Natural killer cell (primary cell): ENCODE results near the gene HYAL3. TPM values are rescaled to one million over a fixed set of nuclear protein-coding genes. Genes with fewer than 3 reads are reported as not detected.
A peak's percentile ranks its signal among the peaks of the same experiment; 100 is the strongest.

Experiments
- ATAC-seq, 3 donors: fragments of 150-1000 bp in 2 of 3; fragments of 200-7000 bp in 1 of 3; cut with Tn5 transposase; 1 replicate in 1 of 3; 2 replicates in 2 of 3; pipeline ENCODE4 v1.10.0; 2021; ENCODE audit warnings: mild to moderate bottlenecking in 2 of 3, moderate library complexity in 2 of 3
- DNase-seq, 2 donors: peaks; one replicate each; pipeline versions ENCODE4 v3.0.0 to v3.0.0-alpha.2; 2013 to 2021; ENCODE audit warnings: mixed read lengths in 1 of 2
- H3K27ac ChIP-seq: one replicate; pipeline ENCODE4 v1.5.1; 2013; ENCODE audit warnings: mild to moderate bottlenecking, low read length
- H3K27me3 ChIP-seq: one replicate; pipeline ENCODE4 v1.6.1; 2013; ENCODE audit warnings: low read length; ENCODE audit not compliant: control insufficient read depth, insufficient read depth
- H3K36me3 ChIP-seq: one replicate; pipeline ENCODE4 v1.6.1; 2013; ENCODE audit warnings: low read length; ENCODE audit not compliant: control insufficient read depth, insufficient read depth
- H3K4me1 ChIP-seq: one replicate; pipeline ENCODE4 v1.6.1; 2013; ENCODE audit warnings: low read length; ENCODE audit not compliant: control insufficient read depth, insufficient read depth
- H3K4me3 ChIP-seq: one replicate; pipeline ENCODE4 v1.5.1; 2013; ENCODE audit warnings: low read length
- H3K9me3 ChIP-seq: one replicate; pipeline ENCODE4 v1.6.1; 2013; ENCODE audit warnings: low read length; ENCODE audit not compliant: control insufficient read depth, insufficient read depth
- H3K27ac Mint-ChIP-seq, 2 donors: one replicate each; pipeline ENCODE4 v1.8.0; 2022; ENCODE audit warnings: mild to moderate bottlenecking in 2 of 2, mixed read lengths in 2 of 2, moderate library complexity in 1 of 2
- H3K27me3 Mint-ChIP-seq, 2 donors: one replicate each; pipeline ENCODE4 v1.8.0; 2022; ENCODE audit warnings: low read depth in 2 of 2, mixed read lengths in 2 of 2
- H3K36me3 Mint-ChIP-seq: one replicate; pipeline ENCODE4 v1.8.0; 2022; ENCODE audit warnings: mixed read lengths
- H3K4me1 Mint-ChIP-seq, 2 donors: one replicate each; pipeline ENCODE4 v1.8.0; 2022; ENCODE audit warnings: mixed read lengths in 2 of 2
- H3K4me3 Mint-ChIP-seq: one replicate; pipeline ENCODE4 v1.8.0; 2022; ENCODE audit warnings: mild to moderate bottlenecking, moderate library complexity, mixed read lengths
- H3K9me3 Mint-ChIP-seq, 2 donors: one replicate each; pipeline ENCODE4 v1.8.0; 2022; ENCODE audit warnings: mixed read lengths in 2 of 2
- WGBS: methylation state at CpG from one replicate; pipeline ENCODE4 v1.1.7; 2013; ENCODE audit warnings: missing lambda C conversion rate; ENCODE audit not compliant: insufficient coverage; 5-methylcytosine and 5-hydroxymethylcytosine counted together
- intact Hi-C: fragments of 100-400 bp; cut with micrococcal nuclease; formaldehyde crosslinking; loops from one replicate; pipeline ENCODE4 v1.14.2; 2022
- total RNA-seq, 4 donors: library from RNA; stranded (reverse); fragments of 120-200 nt in 1 of 4; gene quantifications; one replicate each; pipeline versions ENCODE4 v1.2.3 to v1.2.4, GENCODE V29; 2013 to 2022
- TF ChIP-seq, protein P1 (sequence below): fragments of 200-600 bp; IDR thresholded peaks from one replicate; pipeline ENCODE4 v1.8.0; 2022; ENCODE audit warnings: antibody characterized with exemption

HYAL3 gene
- total RNA-seq, 3 donors from 2014 or later (not counting 1 experiment from before 2014, with no cell fraction given): 0.93 to 2.0 (median 1.2) TPM

GRCh38 chr3:50320853-50321335, 21.7 kb upstream of the HYAL3 start:
- Mint-ChIP-seq H3K4me3 (peak overlapping the region; percentile 93), H3K27ac (peak overlapping the region; percentile 74 to 87), H3K9me3 (no peaks in the 10 kb centered on the region), H3K4me1 (peaks cover 22 to 52% of the 10 kb centered on the region in 2 donors), H3K27me3 (no peaks in the 10 kb centered on the region), H3K36me3 (no peaks in the 10 kb centered on the region)
- H3K27ac ChIP-seq: peak overlapping the region; percentile 21
- WGBS: under 1% methylated on average over 45 of the region's 45 CpGs
- peaks cover 68% of the 10 kb centered on the region for H3K4me1 ChIP-seq
- H3K4me3 ChIP-seq: peak overlapping the region; percentile 66
- no peaks in the 10 kb centered on the region for H3K9me3 ChIP-seq
- DNase-seq (peak in 1 of 2 donors; percentile 77), ATAC-seq (peak; percentile 40 to 60 (median 56))
- H3K27me3 ChIP-seq: no peaks in the 10 kb centered on the region
- TF ChIP-seq, protein P1, sequence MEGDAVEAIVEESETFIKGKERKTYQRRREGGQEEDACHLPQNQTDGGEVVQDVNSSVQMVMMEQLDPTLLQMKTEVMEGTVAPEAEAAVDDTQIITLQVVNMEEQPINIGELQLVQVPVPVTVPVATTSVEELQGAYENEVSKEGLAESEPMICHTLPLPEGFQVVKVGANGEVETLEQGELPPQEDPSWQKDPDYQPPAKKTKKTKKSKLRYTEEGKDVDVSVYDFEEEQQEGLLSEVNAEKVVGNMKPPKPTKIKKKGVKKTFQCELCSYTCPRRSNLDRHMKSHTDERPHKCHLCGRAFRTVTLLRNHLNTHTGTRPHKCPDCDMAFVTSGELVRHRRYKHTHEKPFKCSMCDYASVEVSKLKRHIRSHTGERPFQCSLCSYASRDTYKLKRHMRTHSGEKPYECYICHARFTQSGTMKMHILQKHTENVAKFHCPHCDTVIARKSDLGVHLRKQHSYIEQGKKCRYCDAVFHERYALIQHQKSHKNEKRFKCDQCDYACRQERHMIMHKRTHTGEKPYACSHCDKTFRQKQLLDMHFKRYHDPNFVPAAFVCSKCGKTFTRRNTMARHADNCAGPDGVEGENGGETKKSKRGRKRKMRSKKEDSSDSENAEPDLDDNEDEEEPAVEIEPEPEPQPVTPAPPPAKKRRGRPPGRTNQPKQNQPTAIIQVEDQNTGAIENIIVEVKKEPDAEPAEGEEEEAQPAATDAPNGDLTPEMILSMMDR: no peak
- H3K36me3 ChIP-seq: peaks cover 6% of the 10 kb centered on the region
- intact Hi-C loops: loop anchor here (2.0 kb wide), 1 partner anchor 16 kb away; no protein-coding TSS in a partner anchor

- peak overlapping the region; percentile 69 to 87 for H3K27ac Mint-ChIP-seq
- H3K36me3 ChIP-seq: no peaks in the 10 kb centered on the region
- no peaks in the 10 kb centered on the region for H3K9me3 ChIP-seq
- H3K27ac ChIP-seq: no peak overlapping the region
- ATAC-seq: no peak
- no peaks in the 10 kb centered on the region for H3K27me3 ChIP-seq
- H3K4me1 ChIP-seq: peaks cover 67% of the 10 kb centered on the region
- no peaks in the 10 kb centered on the region for H3K9me3 Mint-ChIP-seq
- H3K27me3 Mint-ChIP-seq: no peaks in the 10 kb centered on the region
- 93% methylated on average over 29 of the region's 29 CpGs for WGBS
- TF ChIP-seq, protein P1: no peak
- intact Hi-C loops: loop anchor here (2.0 kb wide), 1 partner anchor 17 kb away; no protein-coding TSS in a partner anchor
- H3K4me3 Mint-ChIP-seq: peak overlapping the region; percentile 93
- H3K36me3 Mint-ChIP-seq: no peaks in the 10 kb centered on the region
- peaks cover 22 to 47% of the 10 kb centered on the region in 2 donors for H3K4me1 Mint-ChIP-seq
- no peak for DNase-seq
- peak overlapping the region; percentile 66 for H3K4me3 ChIP-seq
These were observed 20.9 kb upstream of the HYAL3 start for GRCh38 chr3:50319894-50320625.

DNA sequence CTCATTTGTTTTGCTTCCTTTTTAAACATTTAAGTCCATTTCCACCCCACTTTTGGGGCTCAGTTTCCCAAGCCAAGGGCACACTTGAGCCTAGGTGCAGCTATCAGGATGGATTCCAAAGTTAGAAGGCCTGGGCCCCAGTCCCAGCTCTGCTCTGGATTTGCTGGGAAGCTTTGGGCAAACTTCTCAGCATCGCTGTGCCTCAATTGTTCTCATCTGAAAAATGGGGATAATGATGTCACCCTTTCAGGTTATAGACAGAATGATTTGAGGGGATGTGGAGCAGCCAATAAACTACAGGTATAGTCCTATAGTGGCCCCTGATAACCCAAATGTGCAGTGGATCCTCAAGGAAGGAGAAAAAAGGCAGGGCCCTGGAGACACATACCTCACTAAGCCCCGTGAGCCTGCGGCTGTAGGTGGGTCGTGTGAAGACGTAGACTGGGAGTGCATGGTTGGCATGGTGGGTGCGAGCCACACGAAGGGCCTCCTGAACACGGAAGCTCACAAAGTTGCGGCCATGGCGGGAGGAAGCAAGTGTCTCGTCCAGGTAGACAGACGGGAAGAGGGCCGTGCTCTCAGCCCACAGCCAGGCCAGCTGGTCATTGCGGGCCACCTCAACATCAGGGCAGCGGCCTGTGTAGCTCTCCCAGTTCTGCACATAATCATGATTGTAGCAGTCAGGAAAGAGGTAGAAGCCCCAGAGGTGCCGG, 20.1 kb upstream of the HYAL3 start:
- Mint-ChIP-seq H3K27ac (peak overlapping the region; percentile 38 to 76), H3K4me1 (peaks cover 22 to 39% of the 10 kb centered on the region in 2 donors), H3K4me3 (peak overlapping the region; percentile 71), H3K27me3 (no peaks in the 10 kb centered on the region), H3K36me3 (no peaks in the 10 kb centered on the region), H3K9me3 (no peaks in the 10 kb centered on the region)
- TF ChIP-seq, protein P1: no peak
- H3K36me3 ChIP-seq: no peaks in the 10 kb centered on the region
- no peaks in the 10 kb centered on the region for H3K9me3 ChIP-seq
- ATAC-seq: no peak
- H3K4me3 ChIP-seq: no peak overlapping the region
- 97% methylated on average over 16 of the region's 16 CpGs for WGBS
- H3K4me1 ChIP-seq: peaks cover 67% of the 10 kb centered on the region
- DNase-seq: no peak
- intact Hi-C loops: no loop called here
- peak overlapping the region; percentile 14 for H3K27ac ChIP-seq
- no peaks in the 10 kb centered on the region for H3K27me3 ChIP-seq
